Spleen (tissue), 7 donors: ENCODE measurements around the gene CACNA2D2.
A peak's percentile ranks its signal among the peaks of the same experiment; 100 is the strongest.

ENCODE experiments used
- POLR2A ChIP-seq, 3 donors: fragments of 450-650 bp; IDR thresholded peaks; one replicate each; pipeline ENCODE4 v1.5.1; 2017; ENCODE audit warnings: antibody characterized with exemption in 3 of 3, mild to moderate bottlenecking in 1 of 3
- TF ChIP-seq, protein P1 (sequence below), 11 experiments: fragments of 200-600 bp in 7 of 11; fragments of 450-650 bp in 4 of 11; sonication (generic) in 4 of 11; IDR thresholded peaks in 8 of 11; conservative IDR thresholded peaks in 3 of 11; 1 replicate in 7 of 11; 2 replicates in 4 of 11; pipeline versions ENCODE4 v1.4.0 to v1.8.0; 2016 to 2021; ENCODE audit warnings: antibody characterized with exemption in 11 of 11, inconsistent platforms in 4 of 11, mild to moderate bottlenecking in 1 of 11
- donor health status: DM: no; HTN: no; CAD: no; lungs with moderate emphysema.
- donor health status: DM: no; HTN: no; CAD: no.
- donor health status: DM: no; HTN: no; CAD: no.

DNA sequence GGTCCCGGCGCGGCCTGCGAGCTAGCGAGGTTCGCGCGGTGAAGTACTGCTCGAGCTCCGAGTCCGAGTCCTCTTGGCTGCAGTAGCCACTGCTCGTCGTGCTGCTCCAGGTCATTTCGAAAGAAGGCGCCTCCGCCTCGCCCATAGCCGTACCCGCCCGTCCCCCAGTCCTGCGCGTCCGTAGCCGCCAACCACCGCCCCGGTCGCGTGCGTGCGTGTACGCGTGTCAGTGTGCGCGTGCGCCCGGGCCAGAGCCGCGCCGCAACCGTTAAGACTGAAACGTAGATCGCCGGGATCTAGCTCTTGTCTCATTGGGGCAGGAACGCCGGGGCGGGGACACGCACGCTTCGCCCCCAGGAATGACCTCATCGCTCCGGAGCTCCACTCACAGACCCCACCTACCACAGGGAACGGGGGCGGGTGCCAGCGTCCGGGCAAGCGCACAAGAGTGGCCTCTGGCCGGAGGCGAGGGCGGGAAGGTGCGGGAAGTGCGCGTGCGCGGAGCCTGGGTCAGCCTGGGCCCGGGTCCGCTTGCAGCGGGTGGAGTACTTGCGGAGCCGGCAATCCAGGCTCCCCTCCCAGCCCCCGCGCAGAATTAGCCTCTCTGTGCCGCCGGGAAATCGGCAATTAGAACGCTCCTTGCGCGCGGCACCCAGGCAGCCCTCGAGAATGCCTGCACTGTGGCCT lies 166.1 kb downstream of the CACNA2D2 start:
- TF ChIP-seq, protein P1, sequence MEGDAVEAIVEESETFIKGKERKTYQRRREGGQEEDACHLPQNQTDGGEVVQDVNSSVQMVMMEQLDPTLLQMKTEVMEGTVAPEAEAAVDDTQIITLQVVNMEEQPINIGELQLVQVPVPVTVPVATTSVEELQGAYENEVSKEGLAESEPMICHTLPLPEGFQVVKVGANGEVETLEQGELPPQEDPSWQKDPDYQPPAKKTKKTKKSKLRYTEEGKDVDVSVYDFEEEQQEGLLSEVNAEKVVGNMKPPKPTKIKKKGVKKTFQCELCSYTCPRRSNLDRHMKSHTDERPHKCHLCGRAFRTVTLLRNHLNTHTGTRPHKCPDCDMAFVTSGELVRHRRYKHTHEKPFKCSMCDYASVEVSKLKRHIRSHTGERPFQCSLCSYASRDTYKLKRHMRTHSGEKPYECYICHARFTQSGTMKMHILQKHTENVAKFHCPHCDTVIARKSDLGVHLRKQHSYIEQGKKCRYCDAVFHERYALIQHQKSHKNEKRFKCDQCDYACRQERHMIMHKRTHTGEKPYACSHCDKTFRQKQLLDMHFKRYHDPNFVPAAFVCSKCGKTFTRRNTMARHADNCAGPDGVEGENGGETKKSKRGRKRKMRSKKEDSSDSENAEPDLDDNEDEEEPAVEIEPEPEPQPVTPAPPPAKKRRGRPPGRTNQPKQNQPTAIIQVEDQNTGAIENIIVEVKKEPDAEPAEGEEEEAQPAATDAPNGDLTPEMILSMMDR (IDR thresholded peaks at IDR 0.05 in 8 of 11, conservative IDR thresholded peaks at IDR 0.05 in 3 of 11), result peak in 1 of 11 experiments; percentile 7
- TF ChIP-seq POLR2A (IDR thresholded peaks at IDR 0.05), result peak; percentile 30 to 83 (median 76)
